CD14-positive monocyte (primary cell): ENCODE data around the gene GMDS. TPM values are rescaled to one million over a fixed set of nuclear protein-coding genes. Genes with fewer than 3 reads are reported as not detected.

Source experiments
- DNase-seq, 3 donors: peaks; one replicate each; pipeline ENCODE4 v3.0.0-alpha.2; 2011 to 2022
- H2AFZ ChIP-seq: 2 replicates; pipeline ENCODE4 v1.6.0; 2012; ENCODE audit warnings: mild to moderate bottlenecking, low read depth, low read length, inconsistent platforms; ENCODE audit not compliant: insufficient read depth, poor library complexity, severe bottlenecking
- H3K27ac ChIP-seq, 2 donors: 1 replicate in 1 of 2; 2 replicates in 1 of 2; pipeline ENCODE4 v1.5.1; 2012 to 2013; ENCODE audit warnings: low read length in 2 of 2, control low read depth in 1 of 2, inconsistent platforms in 1 of 2, low read depth in 1 of 2, mild to moderate bottlenecking in 1 of 2
- H3K27me3 ChIP-seq, 2 donors: one replicate each; pipeline versions ENCODE4 v1.6.0 to v1.6.1; 2011 to 2013; ENCODE audit warnings: low read length in 2 of 2; ENCODE audit not compliant: control insufficient read depth in 2 of 2, insufficient read depth in 2 of 2
- H3K36me3 ChIP-seq, 2 donors: replicated peaks in 1 of 2; 1 replicate in 1 of 2; 2 replicates in 1 of 2; pipeline versions ENCODE4 v1.5.1 to v1.6.1; 2012 to 2013; ENCODE audit warnings: low read length in 2 of 2, control low read depth in 1 of 2, inconsistent platforms in 1 of 2, mild to moderate bottlenecking in 1 of 2; ENCODE audit not compliant: insufficient read depth in 2 of 2, control insufficient read depth in 1 of 2
- H3K4me1 ChIP-seq, 2 donors: 1 replicate in 1 of 2; 2 replicates in 1 of 2; pipeline versions ENCODE4 v1.5.1 to v1.6.1; 2012 to 2013; ENCODE audit warnings: low read length in 2 of 2, control low read depth in 1 of 2, inconsistent platforms in 1 of 2, mild to moderate bottlenecking in 1 of 2, moderate library complexity in 1 of 2; ENCODE audit not compliant: insufficient read depth in 2 of 2, control insufficient read depth in 1 of 2
- H3K4me2 ChIP-seq: replicated peaks from 2 replicates; pipeline ENCODE3; 2012; ENCODE audit warnings: low read length, moderate library complexity, mild to moderate bottlenecking; ENCODE audit not compliant: poor library complexity, severe bottlenecking; ENCODE audit errors: extremely low read depth
- H3K4me3 ChIP-seq, 3 experiments: fragments of 200-600 bp in 1 of 3; sonication (generic) in 1 of 3; replicated peaks in 1 of 3; 1 replicate in 2 of 3; 2 replicates in 1 of 3; pipeline ENCODE4 v1.5.1; 2011 to 2013; ENCODE audit warnings: low read length in 3 of 3, mild to moderate bottlenecking in 3 of 3, control low read depth in 2 of 3, low read depth in 2 of 3, inconsistent platforms in 1 of 3, moderate library complexity in 1 of 3
- H3K79me2 ChIP-seq: 2 replicates; pipeline ENCODE4 v1.6.0; 2012; ENCODE audit warnings: mild to moderate bottlenecking, control low read depth, inconsistent platforms, low read length, moderate library complexity; ENCODE audit not compliant: insufficient read depth
- H3K9ac ChIP-seq: 2 replicates; pipeline ENCODE4 v1.6.0; 2017; ENCODE audit warnings: low read length, mild to moderate bottlenecking; ENCODE audit not compliant: insufficient read depth, poor library complexity, severe bottlenecking
- H3K9me3 ChIP-seq, 2 donors: replicated peaks in 1 of 2; 1 replicate in 1 of 2; 2 replicates in 1 of 2; pipeline versions ENCODE4 v1.5.1 to v1.6.1; 2012 to 2013; ENCODE audit warnings: low read length in 2 of 2, control low read depth in 1 of 2; ENCODE audit not compliant: control insufficient read depth in 1 of 2, insufficient read depth in 1 of 2
- H4K20me1 ChIP-seq: 2 replicates; pipeline ENCODE4 v1.6.0; 2012; ENCODE audit warnings: mild to moderate bottlenecking, low read length, control low read depth, moderate library complexity; ENCODE audit not compliant: insufficient read depth
- H3K27ac Mint-ChIP-seq, 7 donors: one replicate each; pipeline ENCODE4 v1.8.0; 2020; ENCODE audit warnings: mild to moderate bottlenecking in 7 of 7, mixed read lengths in 7 of 7, moderate library complexity in 6 of 7, inconsistent platforms in 2 of 7
- H3K27me3 Mint-ChIP-seq, 3 donors: one replicate each; pipeline ENCODE4 v1.8.0; 2021 to 2022; ENCODE audit warnings: low read depth in 3 of 3, mild to moderate bottlenecking in 3 of 3, mixed read lengths in 3 of 3, moderate library complexity in 3 of 3, inconsistent platforms in 1 of 3
- H3K36me3 Mint-ChIP-seq, 2 donors: one replicate each; pipeline ENCODE4 v1.8.0; 2020; ENCODE audit warnings: mixed read lengths in 2 of 2, inconsistent platforms in 1 of 2, mild to moderate bottlenecking in 1 of 2
- H3K4me1 Mint-ChIP-seq: one replicate; pipeline ENCODE4 v1.8.0; 2020; ENCODE audit warnings: mild to moderate bottlenecking, mixed read lengths
- H3K4me3 Mint-ChIP-seq, 2 donors: one replicate each; pipeline ENCODE4 v1.8.0; 2020; ENCODE audit warnings: mild to moderate bottlenecking in 2 of 2, mixed read lengths in 2 of 2, moderate library complexity in 1 of 2
- H3K9me3 Mint-ChIP-seq, 7 donors: one replicate each; pipeline ENCODE4 v1.8.0; 2020 to 2022; ENCODE audit warnings: mixed read lengths in 7 of 7, mild to moderate bottlenecking in 6 of 7, moderate library complexity in 6 of 7, inconsistent platforms in 2 of 7
- CTCF ChIP-seq: fragments of 200-600 bp; IDR thresholded peaks from one replicate; pipeline ENCODE4 v1.8.0; 2022; ENCODE audit warnings: antibody characterized with exemption, mild to moderate bottlenecking
- WGBS: methylation state at CpG from one replicate; pipeline ENCODE4 v1.1.5; 2013; ENCODE audit warnings: missing lambda C conversion rate; ENCODE audit not compliant: insufficient coverage; 5-methylcytosine and 5-hydroxymethylcytosine counted together
- intact Hi-C, 2 donors: fragments of 100-400 bp; cut with micrococcal nuclease; formaldehyde crosslinking; loops; one replicate each; pipeline versions ENCODE4 v1.15.0 to v1.15.1; 2023
- polyA plus RNA-seq, 3 donors: library from polyadenylated mRNA; depleted of rRNA in 1 of 3; unstranded in 2 of 3; stranded (reverse) in 1 of 3; fragments of 300-500 nt in 2 of 3; fragments of >200 nt in 1 of 3; fragmentation: Illumina TruSeq in 2 of 3; gene quantifications; 1 replicate in 2 of 3; 2 replicates in 1 of 3; pipeline ENCODE4 v1.2.3, GENCODE V29; 2012 to 2021

The GMDS gene
- polyA plus RNA-seq, 3 donors = 10.5 to 19.9 (median 17.6) TPM

DNA sequence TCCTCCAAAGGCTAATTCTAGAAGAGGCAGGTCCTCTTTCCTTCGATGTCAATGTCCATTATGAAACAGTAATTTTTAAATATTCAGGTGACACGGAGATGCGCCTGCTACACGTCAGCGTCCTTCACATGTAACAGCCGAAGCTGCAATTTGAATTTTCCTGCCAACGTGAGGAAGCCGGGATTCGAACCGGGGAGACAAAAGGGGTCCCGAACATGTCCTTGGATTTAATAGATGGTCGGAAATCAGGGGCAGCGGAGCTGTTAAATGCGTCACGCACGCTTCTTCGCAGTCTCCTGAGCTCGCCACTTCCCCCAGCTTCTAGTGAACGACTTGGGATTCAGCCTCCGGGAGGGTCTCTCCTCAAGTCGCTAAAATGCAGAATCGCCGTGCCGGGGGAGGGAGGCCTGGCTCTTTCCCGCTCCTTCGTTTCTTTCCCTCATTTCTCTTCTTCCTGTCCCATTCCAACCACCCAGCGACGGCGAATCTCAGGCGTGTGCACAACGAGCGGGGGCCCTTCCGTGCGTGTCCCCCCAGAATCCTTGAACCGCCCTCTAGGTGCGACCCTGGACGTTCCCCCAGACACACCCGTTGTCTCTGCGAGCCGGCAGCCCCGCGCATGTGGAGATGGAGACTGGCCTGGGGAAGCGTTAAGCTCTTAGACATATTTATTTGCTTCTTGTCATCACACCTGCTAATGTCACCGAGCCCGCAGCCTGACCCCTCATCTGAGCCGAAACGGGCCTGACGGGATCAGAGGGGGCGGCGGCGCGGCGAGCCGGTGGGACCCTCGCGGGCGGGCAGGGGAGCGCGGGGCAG, 637.0 kb downstream of the GMDS start:
- no peaks in the 10 kb centered on the region for H3K79me2 ChIP-seq
- TF ChIP-seq CTCF = no peak
- H3K4me3 ChIP-seq = peak overlapping the region in 1 of 3 experiments; percentile 68
- no peaks in the 10 kb centered on the region for H4K20me1 ChIP-seq
- peaks cover 4 to 34% of the 10 kb centered on the region in 2 donors for H3K9me3 ChIP-seq
- H3K4me2 ChIP-seq = peak overlapping the region; percentile 77
- Mint-ChIP-seq H3K27ac (peak overlapping the region in 1 of 7 donors; percentile 55), H3K4me1 (peaks cover 47% of the 10 kb centered on the region), H3K36me3 (peaks cover 7 to 19% of the 10 kb centered on the region in 2 donors), H3K27me3 (peaks cover 69 to 94% (median 70%) of the 10 kb centered on the region in 3 donors), H3K4me3 (peak overlapping the region; percentile 57 to 86), H3K9me3 (peaks cover 0 to 43% (median 18%) of the 10 kb centered on the region in 7 donors)
- no peaks in the 10 kb centered on the region for H3K36me3 ChIP-seq
- no peak overlapping the region for H3K9ac ChIP-seq
- intact Hi-C loops = loop anchor here in 1 of 2 donors (5.0 kb wide), 1 partner anchor 744 kb away; no protein-coding TSS in a partner anchor
- peak overlapping the region; percentile 71 for H2AFZ ChIP-seq
- H3K27ac ChIP-seq = no peak overlapping the region
- WGBS = 7% methylated on average over 52 of the region's 59 CpGs
- peaks cover 51 to 67% of the 10 kb centered on the region in 2 donors for H3K4me1 ChIP-seq
- H3K27me3 ChIP-seq = peaks cover 75 to 81% of the 10 kb centered on the region in 2 donors
- no peak for DNase-seq

GRCh38 chr6:1607516-1608221, 637.7 kb downstream of the GMDS start:
- Histone ChIP-seq H2AFZ (no peak overlapping the region), H3K4me3 (peak overlapping the region in 1 of 3 experiments; percentile 31), H3K4me1 (peaks cover 51 to 67% of the 10 kb centered on the region in 2 donors), H3K9ac (no peak overlapping the region), H3K4me2 (peak overlapping the region; percentile 33), H3K27me3 (peaks cover 75 to 81% of the 10 kb centered on the region in 2 donors), H3K27ac (no peak overlapping the region), H3K36me3 (no peaks in the 10 kb centered on the region), H3K79me2 (no peaks in the 10 kb centered on the region), H4K20me1 (no peaks in the 10 kb centered on the region), H3K9me3 (peaks cover 4 to 34% of the 10 kb centered on the region in 2 donors)
- TF ChIP-seq CTCF = no peak
- H3K4me3 Mint-ChIP-seq = peak overlapping the region; percentile 33 to 86
- H3K27ac Mint-ChIP-seq = no peak overlapping the region
- 4% methylated on average over 21 of the region's 32 CpGs for WGBS
- peaks cover 0 to 43% (median 16%) of the 10 kb centered on the region in 7 donors for H3K9me3 Mint-ChIP-seq
- peaks cover 69 to 94% (median 70%) of the 10 kb centered on the region in 3 donors for H3K27me3 Mint-ChIP-seq
- intact Hi-C loops = loop anchor here in 1 of 2 donors (5.0 kb wide), 1 partner anchor 745 kb away; no protein-coding TSS in a partner anchor
- DNase-seq = no peak
- peaks cover 46% of the 10 kb centered on the region for H3K4me1 Mint-ChIP-seq
- H3K36me3 Mint-ChIP-seq = peaks cover 7 to 19% of the 10 kb centered on the region in 2 donors
